Measurements from ENCODE around the gene JMJD7.

The JMJD7 gene

DNA sequence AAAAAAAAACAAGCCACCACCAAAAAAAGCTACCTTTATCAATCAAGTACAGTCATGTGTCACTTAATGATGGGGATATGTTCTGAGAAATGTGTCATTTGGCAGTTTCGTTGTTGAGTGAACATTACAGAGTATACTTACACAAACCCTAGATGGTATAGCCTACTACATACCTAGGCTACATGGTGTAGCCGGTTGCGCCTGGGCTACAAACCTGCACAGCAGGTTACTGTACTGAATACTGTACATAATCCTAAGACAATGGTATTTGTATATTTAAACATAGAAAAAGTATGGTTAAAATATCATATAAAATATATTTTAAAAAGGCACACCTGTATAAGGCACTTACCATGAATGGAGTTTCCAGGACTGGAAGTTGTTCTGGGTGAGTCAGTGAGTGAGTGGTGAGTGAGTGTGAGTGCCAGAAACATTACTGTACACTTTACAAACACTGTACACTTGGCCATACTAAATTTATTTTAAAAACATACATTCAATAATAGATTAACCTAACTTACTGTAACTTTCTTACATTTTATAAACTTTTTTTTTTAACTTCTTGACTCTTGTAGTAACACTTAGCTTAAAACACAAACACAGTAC, 25.9 kb upstream of the JMJD7 start:
- Histone ChIP-seq H3K4me3 (ENCODE audit: low read depth, low read length) (no peak overlapping the region), H2BK120ac (ENCODE audit: insufficient read depth, low read length, poor library complexity) (no peak overlapping the region), H3K4me2 (ENCODE audit: low read length) (no peak overlapping the region), H3K23ac (ENCODE audit: low read length) (no peak overlapping the region), H2AFZ (ENCODE audit: insufficient read depth, low read length, poor library complexity) (no peak overlapping the region), H3K27me3 (ENCODE audit: insufficient read depth, low read length) (no peaks in the 10 kb centered on the region), H3K4ac (ENCODE audit: low read depth, low read length) (no peak overlapping the region), H3K9me3 (ENCODE audit: insufficient read depth, low read depth, low read length) (peaks cover 2% of the 10 kb centered on the region), H3K36me3 (ENCODE audit: control insufficient read depth in 1 of 2, insufficient read depth in 2 of 2, low read length in 2 of 2) (peaks cover 3 to 8% of the 10 kb centered on the region in 2 experiments), H2BK5ac (ENCODE audit: low read depth, low read length, poor library complexity) (no peak overlapping the region), H2AK5ac (ENCODE audit: low read length) (no peak overlapping the region), H3K9ac (ENCODE audit: low read length) (no peak overlapping the region), H3K18ac (ENCODE audit: low read length) (no peak overlapping the region), H3K27ac (ENCODE audit: low read depth, low read length) (no peak overlapping the region), H4K8ac (ENCODE audit: low read depth, low read length) (no peak overlapping the region), H4K12ac (ENCODE audit: low read depth, low read length) (no peak overlapping the region), H2BK12ac (ENCODE audit: low read length) (no peak overlapping the region), H3K4me1 (ENCODE audit: control insufficient read depth in 1 of 2, insufficient read depth in 2 of 2, low read length in 2 of 2) (peaks cover 41 to 56% of the 10 kb centered on the region in 2 experiments), H3K79me1 (ENCODE audit: low read length) (peaks cover 32% of the 10 kb centered on the region), H3K14ac (ENCODE audit: low read length) (no peak overlapping the region), H4K91ac (ENCODE audit: low read depth, low read length) (no peak overlapping the region), H3K79me2 (ENCODE audit: control insufficient read depth, insufficient read depth, low read length, poor library complexity) (peaks cover 9% of the 10 kb centered on the region)
- no CpG with 5 or more reads among the region's 3 CpGs for WGBS (ENCODE audit: extremely low coverage, insufficient coverage, insufficient read length)
- peak; percentile 27 to 69 for DNase-seq

DNA sequence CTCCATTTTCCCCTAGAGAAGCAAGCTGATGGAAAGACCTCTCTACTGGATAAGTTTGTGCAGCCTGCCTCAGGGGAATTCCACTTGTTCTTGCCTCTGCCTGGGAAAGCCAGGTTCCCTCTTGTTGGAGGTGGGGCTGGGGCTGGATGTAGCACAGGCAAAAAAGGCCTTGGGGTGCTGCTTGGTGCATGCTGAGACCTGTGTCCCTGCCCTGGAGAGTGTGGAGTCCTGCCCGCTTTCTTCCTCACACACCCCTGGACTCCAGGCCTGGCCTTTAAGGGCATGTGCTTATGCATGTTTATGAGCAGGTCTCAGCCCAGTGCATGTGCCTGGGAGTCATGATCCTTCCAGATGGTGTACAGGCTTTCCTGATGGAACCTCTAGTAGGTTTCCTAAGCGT, 23.5 kb upstream of the JMJD7 start:
- Histone ChIP-seq H3K4ac (ENCODE audit: low read depth, low read length) (peak overlapping the region; percentile 60), H3K4me3 (ENCODE audit: low read depth, low read length) (no peak overlapping the region), H2BK120ac (ENCODE audit: insufficient read depth, low read length, poor library complexity) (peak overlapping the region; percentile 91), H3K4me1 (ENCODE audit: control insufficient read depth in 1 of 2, insufficient read depth in 2 of 2, low read length in 2 of 2) (peaks cover 30 to 37% of the 10 kb centered on the region in 2 experiments), H2BK5ac (ENCODE audit: low read depth, low read length, poor library complexity) (peak overlapping the region; percentile 85), H2BK12ac (ENCODE audit: low read length) (peak overlapping the region; percentile 89), H4K12ac (ENCODE audit: low read depth, low read length) (no peak overlapping the region), H3K79me1 (ENCODE audit: low read length) (peaks cover 27% of the 10 kb centered on the region), H4K91ac (ENCODE audit: low read depth, low read length) (peak overlapping the region; percentile 79), H3K36me3 (ENCODE audit: control insufficient read depth in 1 of 2, insufficient read depth in 2 of 2, low read length in 2 of 2) (peaks cover 3 to 8% of the 10 kb centered on the region in 2 experiments), H3K79me2 (ENCODE audit: control insufficient read depth, insufficient read depth, low read length, poor library complexity) (peaks cover 9% of the 10 kb centered on the region), H3K18ac (ENCODE audit: low read length) (peak overlapping the region; percentile 85), H2AFZ (ENCODE audit: insufficient read depth, low read length, poor library complexity) (no peak overlapping the region), H3K27ac (ENCODE audit: low read depth, low read length) (peak overlapping the region; percentile 85), H3K9me3 (ENCODE audit: insufficient read depth, low read depth, low read length) (peaks cover 2% of the 10 kb centered on the region), H3K14ac (ENCODE audit: low read length) (peak overlapping the region; percentile 91), H3K27me3 (ENCODE audit: insufficient read depth, low read length) (no peaks in the 10 kb centered on the region), H4K8ac (ENCODE audit: low read depth, low read length) (peak overlapping the region; percentile 71), H2AK5ac (ENCODE audit: low read length) (no peak overlapping the region), H3K4me2 (ENCODE audit: low read length) (peak overlapping the region; percentile 22), H3K9ac (ENCODE audit: low read length) (no peak overlapping the region), H3K23ac (ENCODE audit: low read length) (no peak overlapping the region)
- peak; percentile 48 to 69 for DNase-seq
- WGBS (ENCODE audit: extremely low coverage, insufficient coverage, insufficient read length), result no CpG with 5 or more reads among the region's 2 CpGs

DNA sequence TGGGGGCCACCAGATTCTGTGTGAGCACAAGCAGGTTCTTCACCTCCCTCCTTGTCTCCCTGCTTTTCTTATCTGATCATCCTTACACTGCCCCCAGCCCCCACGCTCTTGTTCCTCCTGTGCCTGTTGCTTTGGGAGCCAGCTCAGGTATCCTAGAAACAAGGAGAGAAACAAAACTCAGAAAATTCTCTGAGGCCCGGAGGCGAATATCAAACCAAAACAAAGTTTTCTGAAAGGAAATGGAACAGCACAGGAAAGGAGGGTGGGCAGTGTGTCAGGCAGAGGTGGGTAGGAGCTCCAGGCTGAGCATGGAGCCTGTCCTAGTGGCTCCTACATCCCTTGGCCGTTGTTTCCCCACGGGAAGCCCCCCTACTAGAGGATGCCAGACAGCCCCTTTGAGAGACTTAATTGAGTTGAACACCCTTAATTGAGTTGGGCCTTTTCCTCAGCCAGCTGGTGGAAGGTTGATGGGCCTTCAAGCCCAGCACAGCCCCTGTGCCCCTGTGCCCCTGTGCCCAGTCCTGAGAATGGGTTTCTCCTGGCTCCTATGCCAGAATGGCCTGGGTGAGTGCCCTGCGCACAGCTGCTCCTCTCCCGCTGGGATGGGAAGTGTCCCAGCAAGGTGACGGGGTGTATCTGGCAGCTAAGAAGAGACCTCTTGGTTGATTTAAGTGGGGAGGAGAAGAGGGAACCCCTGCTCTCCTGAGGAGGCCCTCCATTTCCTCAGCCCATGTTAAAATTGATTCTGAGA, 22.8 kb upstream of the JMJD7 start:
- peak overlapping the region; percentile 25 for H3K4me2 ChIP-seq (ENCODE audit: low read length)
- peak overlapping the region; percentile 97 for H4K91ac ChIP-seq (ENCODE audit: low read depth, low read length)
- H4K12ac ChIP-seq (ENCODE audit: low read depth, low read length), result peak overlapping the region; percentile 4
- H2AK5ac ChIP-seq (ENCODE audit: low read length), result peak overlapping the region; percentile 47
- H2AFZ ChIP-seq (ENCODE audit: insufficient read depth, low read length, poor library complexity), result no peak overlapping the region
- peak overlapping the region; percentile 97 for H2BK12ac ChIP-seq (ENCODE audit: low read length)
- peaks cover 5 to 8% of the 10 kb centered on the region in 2 experiments for H3K36me3 ChIP-seq (ENCODE audit: control insufficient read depth in 1 of 2, insufficient read depth in 2 of 2, low read length in 2 of 2)
- peaks cover 24% of the 10 kb centered on the region for H3K79me1 ChIP-seq (ENCODE audit: low read length)
- H3K79me2 ChIP-seq (ENCODE audit: control insufficient read depth, insufficient read depth, low read length, poor library complexity), result peaks cover 9% of the 10 kb centered on the region
- H3K23ac ChIP-seq (ENCODE audit: low read length), result no peak overlapping the region
- H2BK120ac ChIP-seq (ENCODE audit: insufficient read depth, low read length, poor library complexity), result peak overlapping the region; percentile 98
- H3K4ac ChIP-seq (ENCODE audit: low read depth, low read length), result peak overlapping the region; percentile 16
- H4K8ac ChIP-seq (ENCODE audit: low read depth, low read length), result peak overlapping the region; percentile 64
- peak; percentile 52 to 74 for DNase-seq
- WGBS (ENCODE audit: extremely low coverage, insufficient coverage, insufficient read length), result no CpG with 5 or more reads among the region's 8 CpGs
- H2BK5ac ChIP-seq (ENCODE audit: low read depth, low read length, poor library complexity), result peak overlapping the region; percentile 95
- no peak overlapping the region for H3K4me3 ChIP-seq (ENCODE audit: low read depth, low read length)
- H3K27me3 ChIP-seq (ENCODE audit: insufficient read depth, low read length), result no peaks in the 10 kb centered on the region
- peak overlapping the region; percentile 67 for H3K18ac ChIP-seq (ENCODE audit: low read length)
- peaks cover 2% of the 10 kb centered on the region for H3K9me3 ChIP-seq (ENCODE audit: insufficient read depth, low read depth, low read length)
- H3K27ac ChIP-seq (ENCODE audit: low read depth, low read length), result peak overlapping the region; percentile 85
- H3K14ac ChIP-seq (ENCODE audit: low read length), result peak overlapping the region; percentile 84
- peaks cover 25 to 32% of the 10 kb centered on the region in 2 experiments for H3K4me1 ChIP-seq (ENCODE audit: control insufficient read depth in 1 of 2, insufficient read depth in 2 of 2, low read length in 2 of 2)
- H3K9ac ChIP-seq (ENCODE audit: low read length), result no peak overlapping the region

DNA sequence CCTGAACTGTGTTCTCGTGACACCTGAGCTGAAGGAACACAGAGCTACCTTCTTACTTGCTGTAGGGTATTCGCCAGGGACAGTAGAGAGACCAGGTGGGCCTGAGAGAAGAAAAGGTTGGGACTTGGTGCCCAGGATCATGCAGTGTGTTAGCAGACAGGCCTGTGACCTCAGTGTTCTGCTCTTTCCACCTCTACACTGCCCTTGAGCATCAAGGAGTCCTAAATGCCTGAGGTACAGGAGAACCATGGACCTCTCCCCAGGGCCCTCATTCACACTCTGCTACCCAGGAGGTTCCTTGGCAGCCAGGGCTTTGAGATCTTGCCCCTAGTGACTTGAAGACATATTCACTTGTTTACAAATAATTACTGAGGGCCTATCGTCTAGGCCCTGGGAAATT, 22.2 kb upstream of the JMJD7 start:
- Histone ChIP-seq H3K27me3 (ENCODE audit: insufficient read depth, low read length) (no peaks in the 10 kb centered on the region), H3K4me1 (ENCODE audit: control insufficient read depth in 1 of 2, insufficient read depth in 2 of 2, low read length in 2 of 2) (peaks cover 25 to 32% of the 10 kb centered on the region in 2 experiments), H3K36me3 (ENCODE audit: control insufficient read depth in 1 of 2, insufficient read depth in 2 of 2, low read length in 2 of 2) (peaks cover 2 to 3% of the 10 kb centered on the region in 2 experiments), H2AK5ac (ENCODE audit: low read length) (peak overlapping the region; percentile 47), H2AFZ (ENCODE audit: insufficient read depth, low read length, poor library complexity) (no peak overlapping the region), H3K4me3 (ENCODE audit: low read depth, low read length) (no peak overlapping the region), H3K14ac (ENCODE audit: low read length) (peak overlapping the region; percentile 84), H3K79me2 (ENCODE audit: control insufficient read depth, insufficient read depth, low read length, poor library complexity) (peaks cover 9% of the 10 kb centered on the region), H3K23ac (ENCODE audit: low read length) (no peak overlapping the region), H3K9me3 (ENCODE audit: insufficient read depth, low read depth, low read length) (peaks cover 2% of the 10 kb centered on the region), H2BK120ac (ENCODE audit: insufficient read depth, low read length, poor library complexity) (peak overlapping the region; percentile 98), H3K4me2 (ENCODE audit: low read length) (peak overlapping the region; percentile 17), H4K12ac (ENCODE audit: low read depth, low read length) (peak overlapping the region; percentile 12), H4K8ac (ENCODE audit: low read depth, low read length) (peak overlapping the region; percentile 64), H4K91ac (ENCODE audit: low read depth, low read length) (peak overlapping the region; percentile 97), H2BK5ac (ENCODE audit: low read depth, low read length, poor library complexity) (peak overlapping the region; percentile 95), H3K9ac (ENCODE audit: low read length) (peak overlapping the region; percentile 31), H3K4ac (ENCODE audit: low read depth, low read length) (peak overlapping the region; percentile 16), H3K18ac (ENCODE audit: low read length) (peak overlapping the region; percentile 58), H3K27ac (ENCODE audit: low read depth, low read length) (peak overlapping the region; percentile 85), H3K79me1 (ENCODE audit: low read length) (peaks cover 22% of the 10 kb centered on the region), H2BK12ac (ENCODE audit: low read length) (peak overlapping the region; percentile 97)
- no peak for DNase-seq
- WGBS (ENCODE audit: extremely low coverage, insufficient coverage, insufficient read length), result no CpG with 5 or more reads among the region's 3 CpGs

Data from trophoblast cell (in vitro differentiated cells and primary cell).